K562 (cell line): Measurements from ENCODE around the gene TFPI. TPM values are rescaled to one million over a fixed set of nuclear protein-coding genes. Genes with fewer than 3 reads are reported as not detected.

Experiments used
- ARID1B ChIP-seq: fragments of 450-650 bp; IDR thresholded peaks from 2 replicates; pipeline ENCODE4 v1.6.1; 2016; ENCODE audit warnings: antibody characterized with exemption, mild to moderate bottlenecking, inconsistent platforms
- BRD4 ChIP-seq: fragments of 200-600 bp; sonication (generic); IDR thresholded peaks from 2 replicates; pipeline ENCODE4 v1.6.1; 2017; ENCODE audit warnings: inconsistent platforms
- BRD9 ChIP-seq: fragments of 450-650 bp; IDR thresholded peaks from 2 replicates; pipeline ENCODE4 v1.6.1; 2018; ENCODE audit warnings: low read depth; ENCODE audit not compliant: partially characterized antibody
- CHCHD3 ChIP-seq: fragments of 250-450 bp; sonication (Bioruptor Pico); IDR thresholded peaks from 2 replicates; pipeline ENCODE4 v2.1.2; 2022; ENCODE audit warnings: mild to moderate bottlenecking
- EHMT2 ChIP-seq: fragments of 450-650 bp; IDR thresholded peaks from 2 replicates; pipeline ENCODE4 v1.6.1; 2018; ENCODE audit warnings: antibody characterized with exemption
- IRF2 ChIP-seq: sonication (generic); formaldehyde crosslinking; IDR thresholded peaks from 2 replicates; pipeline ENCODE4 v1.8.1; 2022; ENCODE audit warnings: mild to moderate bottlenecking, missing genetic modification reagents
- NFE2 ChIP-seq: IDR thresholded peaks from 2 replicates; pipeline ENCODE4 v1.6.1; 2014; ENCODE audit warnings: antibody characterized with exemption, low read depth
- PHF8 ChIP-seq: fragments of 200-600 bp; sonication (generic); IDR thresholded peaks from 2 replicates; pipeline ENCODE4 v1.6.1; 2012; ENCODE audit warnings: mixed run types, mild to moderate bottlenecking, inconsistent platforms, low read length, moderate library complexity, borderline replicate concordance
- RAD21 ChIP-seq, 2 experiments: fragments of 250-450 bp in 1 of 2; fragments of 450-650 bp in 1 of 2; sonication (Bioruptor Pico) in 1 of 2; formaldehyde crosslinking in 1 of 2; IDR thresholded peaks in 1 of 2; conservative IDR thresholded peaks in 1 of 2; 2 replicates each; pipeline versions ENCODE4 v1.4.0 to v1.8.0; 2020 to 2022; ENCODE audit warnings: mild to moderate bottlenecking in 2 of 2, moderate library complexity in 1 of 2
- SMARCC2 ChIP-seq: fragments of 450-650 bp; IDR thresholded peaks from 2 replicates; pipeline ENCODE4 v1.6.1; 2017; ENCODE audit warnings: antibody characterized with exemption, moderate library complexity, mild to moderate bottlenecking, low read depth
- TAF9B ChIP-seq: fragments of 450-650 bp; IDR thresholded peaks from 2 replicates; pipeline ENCODE4 v1.6.1; 2018; ENCODE audit warnings: mild to moderate bottlenecking; ENCODE audit not compliant: partially characterized antibody
- TBL1XR1 ChIP-seq, 2 experiments: IDR thresholded peaks; 2 replicates each; pipeline ENCODE4 v1.6.1; 2012; ENCODE audit warnings: improper control_type of control experiment in 2 of 2, low read length in 2 of 2, mild to moderate bottlenecking in 1 of 2
- YY1 ChIP-seq, 3 experiments: IDR thresholded peaks; 2 replicates each; pipeline ENCODE4 v1.6.1; 2011; ENCODE audit warnings: low read length in 2 of 3, mild to moderate bottlenecking in 2 of 3, moderate library complexity in 2 of 3, borderline replicate concordance in 1 of 3, control low read depth in 1 of 3, low read depth in 1 of 3; ENCODE audit not compliant: insufficient read depth in 3 of 3, insufficient replicate concordance in 2 of 3, control insufficient read depth in 1 of 3, insufficient read length in 1 of 3; ENCODE audit errors: extremely low read depth in 1 of 3
- ZNF253 ChIP-seq: fragments of 250-450 bp; sonication (Bioruptor Pico); conservative IDR thresholded peaks from 2 replicates; pipeline ENCODE4 v1.6.1; 2021; ENCODE audit warnings: mild to moderate bottlenecking
- polyA plus RNA-seq, 8 experiments: library from polyadenylated mRNA; depleted of rRNA in 4 of 8; stranded (reverse) in 5 of 8; unstranded in 3 of 8; fragments of >200 nt; fragmentation: Nextera tagmentation in 2 of 8; fragmentation: Illumina TruSeq in 1 of 8; extraction: Ambion mirVana in 2 of 8; extraction: Trizol in 1 of 8; gene quantifications; 2 replicates each; pipeline versions ENCODE4 v1.2.1 to v1.2.3, GENCODE V29; 2011 to 2014; ENCODE audit warnings: inconsistent platforms in 1 of 8, missing spikeins in 1 of 8
- total RNA-seq, 7 experiments: library from RNA; depleted of rRNA in 6 of 7; stranded (reverse); fragments of >200 nt in 6 of 7; fragmentation: Illumina TruSeq in 2 of 7; extraction: Trizol in 2 of 7; gene quantifications; 2 replicates each; pipeline versions ENCODE4 v1.2.1 to v1.2.3, GENCODE V29; 2011 to 2021; ENCODE audit warnings: low replicate concordance in 1 of 7
- TF ChIP-seq, protein P1 (sequence below): fragments of 450-650 bp; IDR thresholded peaks from 2 replicates; pipeline ENCODE4 v1.6.1; 2018; ENCODE audit not compliant: partially characterized antibody
- TF ChIP-seq, protein P2 (sequence below): fragments of 450-650 bp; IDR thresholded peaks from 2 replicates; pipeline ENCODE4 v1.6.1; 2016; ENCODE audit warnings: low read depth, mild to moderate bottlenecking, moderate library complexity

TFPI gene
- total and polyA plus RNA-seq, 9 of the 15 experiments (the other 6 are each of a cell fraction or from before 2014, with no cell fraction given) = 53.5 to 219 (median 100) TPM

- TF ChIP-seq EHMT2 (no peak), IRF2 (CRISPR knock-in tag) (no peak), RAD21 (CRISPR knock-in tag; conservative IDR thresholded peaks at IDR 0.05 in 1 of 2, IDR thresholded peaks at IDR 0.05 in 1 of 2) (0 out of 4 replicates have a peak, but pooled peaks of 1 of the 2 experiments have one; percentile 19), TAF9B (peak; percentile 77), CHCHD3 (CRISPR knock-in tag) (no peak), NFE2 (0 out of 2 replicates have a peak, but pooled peaks have one; percentile 1), TBL1XR1 (IDR thresholded peaks at IDR 0.05; ENCODE audit: low read length in 2 of 2) (no peak), ZNF253 (CRISPR knock-in tag) (no peak), BRD9 (peak; percentile 69), BRD4 (peak; percentile 86), YY1 (IDR thresholded peaks at IDR 0.05; ENCODE audit: borderline replicate concordance in 1 of 3, control insufficient read depth in 1 of 3, extremely low read depth in 1 of 3, insufficient read depth in 3 of 3, insufficient read length in 1 of 3, insufficient replicate concordance in 2 of 3, low read depth in 1 of 3, low read length in 2 of 3) (peak in 1 of 3 experiments; percentile 56), ARID1B (peak; percentile 16; the same call in 1 of the 2 replicates), PHF8 (peak; percentile 57), SMARCC2 (peak; percentile 63)
- TF ChIP-seq, protein P1, sequence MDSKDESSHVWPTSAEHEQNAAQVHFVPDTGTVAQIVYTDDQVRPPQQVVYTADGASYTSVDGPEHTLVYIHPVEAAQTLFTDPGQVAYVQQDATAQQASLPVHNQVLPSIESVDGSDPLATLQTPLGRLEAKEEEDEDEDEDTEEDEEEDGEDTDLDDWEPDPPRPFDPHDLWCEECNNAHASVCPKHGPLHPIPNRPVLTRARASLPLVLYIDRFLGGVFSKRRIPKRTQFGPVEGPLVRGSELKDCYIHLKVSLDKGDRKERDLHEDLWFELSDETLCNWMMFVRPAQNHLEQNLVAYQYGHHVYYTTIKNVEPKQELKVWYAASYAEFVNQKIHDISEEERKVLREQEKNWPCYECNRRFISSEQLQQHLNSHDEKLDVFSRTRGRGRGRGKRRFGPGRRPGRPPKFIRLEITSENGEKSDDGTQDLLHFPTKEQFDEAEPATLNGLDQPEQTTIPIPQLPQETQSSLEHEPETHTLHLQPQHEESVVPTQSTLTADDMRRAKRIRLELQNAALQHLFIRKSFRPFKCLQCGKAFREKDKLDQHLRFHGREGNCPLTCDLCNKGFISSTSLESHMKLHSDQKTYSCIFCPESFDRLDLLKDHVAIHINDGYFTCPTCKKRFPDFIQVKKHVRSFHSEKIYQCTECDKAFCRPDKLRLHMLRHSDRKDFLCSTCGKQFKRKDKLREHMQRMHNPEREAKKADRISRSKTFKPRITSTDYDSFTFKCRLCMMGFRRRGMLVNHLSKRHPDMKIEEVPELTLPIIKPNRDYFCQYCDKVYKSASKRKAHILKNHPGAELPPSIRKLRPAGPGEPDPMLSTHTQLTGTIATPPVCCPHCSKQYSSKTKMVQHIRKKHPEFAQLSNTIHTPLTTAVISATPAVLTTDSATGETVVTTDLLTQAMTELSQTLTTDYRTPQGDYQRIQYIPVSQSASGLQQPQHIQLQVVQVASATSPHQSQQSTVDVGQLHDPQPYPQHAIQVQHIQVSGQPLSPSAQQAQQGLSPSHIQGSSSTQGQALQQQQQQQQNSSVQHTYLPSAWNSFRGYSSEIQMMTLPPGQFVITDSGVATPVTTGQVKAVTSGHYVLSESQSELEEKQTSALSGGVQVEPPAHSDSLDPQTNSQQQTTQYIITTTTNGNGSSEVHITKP = peak; percentile 84
- TF ChIP-seq, protein P2, sequence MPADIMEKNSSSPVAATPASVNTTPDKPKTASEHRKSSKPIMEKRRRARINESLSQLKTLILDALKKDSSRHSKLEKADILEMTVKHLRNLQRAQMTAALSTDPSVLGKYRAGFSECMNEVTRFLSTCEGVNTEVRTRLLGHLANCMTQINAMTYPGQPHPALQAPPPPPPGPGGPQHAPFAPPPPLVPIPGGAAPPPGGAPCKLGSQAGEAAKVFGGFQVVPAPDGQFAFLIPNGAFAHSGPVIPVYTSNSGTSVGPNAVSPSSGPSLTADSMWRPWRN = no peak
Measured at GRCh38 chr2:187554011-187554703, at the start of gene TFPI (continued).
